ENCODE data around the gene PSMD12.
"Not testable (repeated sequence)": the region's sequence is repeated elsewhere in the genome, so short reads cannot be mapped to it uniquely, and the experiment has no call there.

The PSMD12 gene

GRCh38 chr17:67412032-67412431 lies 45.7 kb upstream of the PSMD12 start:
- DNase-seq (ENCODE audit: low read depth): no peak
- no peak for TF ChIP-seq CTCF (IDR thresholded peaks at IDR 0.05; ENCODE audit: control insufficient read depth, insufficient read depth, low read depth, low read length, missing control alignments)
- H3K4me3 ChIP-seq (ENCODE audit: control insufficient read depth, low read depth, low read length): no peak overlapping the region

GRCh38 chr17:67411397-67411796 lies 45.0 kb upstream of the PSMD12 start:
- DNase-seq (ENCODE audit: low read depth): no peak
- no peak for TF ChIP-seq CTCF (IDR thresholded peaks at IDR 0.05; ENCODE audit: control insufficient read depth, insufficient read depth, low read depth, low read length, missing control alignments)
- H3K4me3 ChIP-seq (ENCODE audit: control insufficient read depth, low read depth, low read length): no peak overlapping the region

- not testable (repeated sequence) for DNase-seq (ENCODE audit: low read depth)
Observed at GRCh38 chr17:67408455-67408830, 42.1 kb upstream of the PSMD12 start.

GRCh38 chr17:67403483-67403882 lies 37.1 kb upstream of the PSMD12 start:
- H3K4me3 ChIP-seq (ENCODE audit: control insufficient read depth, low read depth, low read length): no peak overlapping the region
- TF ChIP-seq CTCF (IDR thresholded peaks at IDR 0.05; ENCODE audit: control insufficient read depth, insufficient read depth, low read depth, low read length, missing control alignments): no peak
- no peak for DNase-seq (ENCODE audit: low read depth)

More at GRCh38 chr17:67408455-67408830, 42.1 kb upstream of the PSMD12 start:
- not testable (repeated sequence) for H3K4me3 ChIP-seq (ENCODE audit: control insufficient read depth, low read depth, low read length)

- no peak for TF ChIP-seq CTCF (IDR thresholded peaks at IDR 0.05; ENCODE audit: control insufficient read depth, insufficient read depth, low read depth, low read length, missing control alignments)
- H3K4me3 ChIP-seq (ENCODE audit: control insufficient read depth, low read depth, low read length): no peak overlapping the region
- no peak for DNase-seq (ENCODE audit: low read depth)
Observed at GRCh38 chr17:67403065-67403464, 36.7 kb upstream of the PSMD12 start.

- DNase-seq (ENCODE audit: low read depth): no peak
- no peak overlapping the region for H3K4me3 ChIP-seq (ENCODE audit: control insufficient read depth, low read depth, low read length)
- no peak for TF ChIP-seq CTCF (IDR thresholded peaks at IDR 0.05; ENCODE audit: control insufficient read depth, insufficient read depth, low read depth, low read length, missing control alignments)
Observed at GRCh38 chr17:67401598-67402504, 35.5 kb upstream of the PSMD12 start.

- no peak for DNase-seq (ENCODE audit: low read depth)
- no peak for TF ChIP-seq CTCF (IDR thresholded peaks at IDR 0.05; ENCODE audit: control insufficient read depth, insufficient read depth, low read depth, low read length, missing control alignments)
- H3K4me3 ChIP-seq (ENCODE audit: control insufficient read depth, low read depth, low read length): no peak overlapping the region
Observed at GRCh38 chr17:67401106-67401505, 34.7 kb upstream of the PSMD12 start.
